BE2C (cell line): ENCODE results near the gene MRPL34.
"Not testable (repeated sequence)": the region's sequence is repeated elsewhere in the genome, so short reads cannot be mapped to it uniquely, and the experiment has no call there.

ENCODE experiments used
- DNase-seq: peaks from one replicate; pipeline ENCODE4 v3.0.0-alpha.2; 2020
- H3K27me3 ChIP-seq: fragments of 250-450 bp; sonication (Bioruptor Pico); 2 replicates; pipeline ENCODE4 v1.5.1; 2020; ENCODE audit warnings: mild to moderate bottlenecking
- H3K36me3 ChIP-seq: fragments of 250-450 bp; sonication (Bioruptor Pico); 2 replicates; pipeline ENCODE4 v1.5.1; 2020; ENCODE audit warnings: mild to moderate bottlenecking
- H3K4me1 ChIP-seq: fragments of 250-450 bp; sonication (Bioruptor Pico); 2 replicates; pipeline ENCODE4 v1.5.1; 2020
- H3K4me3 ChIP-seq: 2 replicates; pipeline ENCODE4 v1.5.1; 2011; ENCODE audit warnings: low read depth, low read length
- H3K9me3 ChIP-seq: fragments of 250-450 bp; sonication (Bioruptor Pico); 2 replicates; pipeline ENCODE4 v1.5.1; 2020
- TF ChIP-seq, protein P1 (sequence below): IDR thresholded peaks from 2 replicates; pipeline ENCODE4 v1.5.1; 2012; ENCODE audit warnings: mild to moderate bottlenecking, low read depth, low read length

The MRPL34 gene

DNA sequence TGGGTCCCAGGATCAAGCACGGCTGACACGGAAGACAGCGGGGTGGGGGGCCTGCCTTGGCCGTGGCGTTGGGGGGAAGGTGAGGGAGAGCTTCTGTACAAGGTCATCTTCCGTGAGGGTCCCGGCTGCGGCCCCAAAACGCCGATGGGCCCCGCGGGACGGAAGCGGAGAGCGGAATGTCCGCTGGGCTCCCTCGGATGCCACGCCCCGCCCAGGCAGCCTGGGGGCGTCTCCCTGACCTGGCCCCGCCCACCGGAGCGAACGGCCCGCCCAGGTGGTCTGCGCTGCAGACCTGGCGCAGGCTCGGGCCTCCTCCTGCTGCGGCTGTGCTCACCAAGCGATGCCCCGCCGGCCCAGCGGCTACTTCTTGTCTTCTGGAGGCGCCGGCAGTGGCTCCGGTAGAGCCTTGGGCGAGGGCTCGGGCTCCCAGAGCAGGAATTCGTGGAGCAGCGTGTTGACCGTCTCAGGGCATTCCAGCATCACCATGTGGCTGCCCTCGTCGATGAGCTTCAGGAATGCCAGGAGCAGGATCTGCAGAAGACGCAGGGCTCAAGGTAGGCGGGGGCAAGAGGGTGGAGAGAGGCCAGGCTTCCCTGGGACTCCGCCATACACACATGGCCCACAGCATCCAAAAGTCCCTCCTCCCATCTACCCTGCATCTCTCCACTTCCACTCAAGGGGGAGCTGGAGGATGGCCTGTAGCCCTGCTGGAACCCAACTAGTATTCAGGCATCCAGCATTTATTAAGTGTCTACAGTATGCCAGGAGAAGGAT, 13.2 kb upstream of the MRPL34 start:
- Histone ChIP-seq H3K4me3 (peak overlapping the region; percentile 63), H3K27me3 (no peaks in the 10 kb centered on the region), H3K36me3 (peaks cover 3% of the 10 kb centered on the region; the same call in 1 of the 2 replicates), H3K4me1 (peaks cover 7% of the 10 kb centered on the region), H3K9me3 (no peaks in the 10 kb centered on the region)
- peak; percentile 88 for DNase-seq
- TF ChIP-seq, protein P1, sequence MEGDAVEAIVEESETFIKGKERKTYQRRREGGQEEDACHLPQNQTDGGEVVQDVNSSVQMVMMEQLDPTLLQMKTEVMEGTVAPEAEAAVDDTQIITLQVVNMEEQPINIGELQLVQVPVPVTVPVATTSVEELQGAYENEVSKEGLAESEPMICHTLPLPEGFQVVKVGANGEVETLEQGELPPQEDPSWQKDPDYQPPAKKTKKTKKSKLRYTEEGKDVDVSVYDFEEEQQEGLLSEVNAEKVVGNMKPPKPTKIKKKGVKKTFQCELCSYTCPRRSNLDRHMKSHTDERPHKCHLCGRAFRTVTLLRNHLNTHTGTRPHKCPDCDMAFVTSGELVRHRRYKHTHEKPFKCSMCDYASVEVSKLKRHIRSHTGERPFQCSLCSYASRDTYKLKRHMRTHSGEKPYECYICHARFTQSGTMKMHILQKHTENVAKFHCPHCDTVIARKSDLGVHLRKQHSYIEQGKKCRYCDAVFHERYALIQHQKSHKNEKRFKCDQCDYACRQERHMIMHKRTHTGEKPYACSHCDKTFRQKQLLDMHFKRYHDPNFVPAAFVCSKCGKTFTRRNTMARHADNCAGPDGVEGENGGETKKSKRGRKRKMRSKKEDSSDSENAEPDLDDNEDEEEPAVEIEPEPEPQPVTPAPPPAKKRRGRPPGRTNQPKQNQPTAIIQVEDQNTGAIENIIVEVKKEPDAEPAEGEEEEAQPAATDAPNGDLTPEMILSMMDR, result peak; percentile 87

DNA sequence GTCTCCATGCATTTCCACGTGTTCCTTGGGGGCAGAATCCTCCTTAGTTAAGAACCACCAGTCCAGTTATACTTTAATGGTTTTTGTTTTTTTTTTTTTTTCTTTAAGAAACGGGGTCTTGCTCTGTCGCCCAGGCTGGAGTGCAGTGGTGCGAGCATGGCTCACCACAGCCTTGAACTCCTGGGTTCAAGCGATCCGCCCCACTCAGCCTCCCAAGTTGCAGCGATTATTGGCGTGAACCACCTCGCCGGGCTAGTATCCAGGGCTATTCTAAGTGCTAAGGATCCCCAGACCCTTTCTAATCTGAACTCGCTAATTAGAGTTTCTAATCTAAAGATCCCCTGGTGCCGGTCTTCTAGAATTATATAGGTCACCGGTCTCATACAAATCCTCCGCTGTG, 12.1 kb upstream of the MRPL34 start:
- DNase-seq, result no peak
- Histone ChIP-seq H3K36me3 (peaks cover 3% of the 10 kb centered on the region; the same call in 1 of the 2 replicates), H3K4me1 (peaks cover 7% of the 10 kb centered on the region), H3K9me3 (no peaks in the 10 kb centered on the region), H3K27me3 (no peaks in the 10 kb centered on the region), H3K4me3 (no peak overlapping the region)
- TF ChIP-seq, protein P1, result no peak

DNA sequence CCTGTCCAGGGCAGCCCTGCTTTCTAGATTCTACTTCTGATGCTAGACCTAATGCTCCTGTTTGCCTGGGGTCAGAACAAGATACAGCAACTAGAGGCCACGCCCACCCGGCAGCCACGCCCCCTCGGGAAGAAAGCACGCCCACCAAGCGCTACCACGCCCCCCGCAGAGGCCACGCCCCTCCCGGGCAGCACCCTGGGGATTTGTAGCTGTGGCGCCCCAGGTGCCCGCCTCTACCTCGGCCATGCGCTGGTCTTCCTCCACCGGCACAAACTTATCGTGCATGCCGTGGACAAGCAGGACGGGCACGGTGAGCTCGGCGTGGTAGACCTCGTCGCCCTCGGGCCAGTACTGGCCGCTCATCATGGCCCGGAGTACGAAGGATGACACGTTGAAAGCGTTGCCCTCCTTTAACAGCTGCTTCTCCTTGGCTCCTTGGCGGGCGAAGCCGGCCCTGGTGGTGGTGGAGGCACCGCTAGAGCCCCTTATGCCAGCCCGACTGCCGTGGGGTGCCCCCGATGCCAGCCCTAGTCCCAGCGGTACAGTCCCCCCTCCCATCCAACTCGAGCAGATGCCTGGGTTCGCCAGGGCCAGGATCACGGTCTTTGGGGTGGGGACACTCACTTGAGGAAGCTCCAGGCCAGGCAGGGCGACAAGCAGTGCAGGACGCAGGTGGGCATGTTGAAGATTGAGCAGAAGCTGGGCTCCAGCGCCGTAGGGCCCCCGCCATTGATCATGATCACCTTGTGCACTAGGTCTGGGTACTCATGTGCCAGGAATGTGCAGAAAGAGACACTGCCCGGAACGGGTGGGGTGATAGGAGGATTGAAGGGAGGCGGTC, 11.4 kb upstream of the MRPL34 start:
- no peak overlapping the region for H3K4me3 ChIP-seq
- H3K9me3 ChIP-seq, result no peaks in the 10 kb centered on the region
- H3K27me3 ChIP-seq, result no peaks in the 10 kb centered on the region
- peaks cover 7% of the 10 kb centered on the region for H3K4me1 ChIP-seq
- peak; percentile 87 for DNase-seq
- TF ChIP-seq, protein P1, result no peak
- H3K36me3 ChIP-seq, result peaks cover 3% of the 10 kb centered on the region; the same call in 1 of the 2 replicates

DNA sequence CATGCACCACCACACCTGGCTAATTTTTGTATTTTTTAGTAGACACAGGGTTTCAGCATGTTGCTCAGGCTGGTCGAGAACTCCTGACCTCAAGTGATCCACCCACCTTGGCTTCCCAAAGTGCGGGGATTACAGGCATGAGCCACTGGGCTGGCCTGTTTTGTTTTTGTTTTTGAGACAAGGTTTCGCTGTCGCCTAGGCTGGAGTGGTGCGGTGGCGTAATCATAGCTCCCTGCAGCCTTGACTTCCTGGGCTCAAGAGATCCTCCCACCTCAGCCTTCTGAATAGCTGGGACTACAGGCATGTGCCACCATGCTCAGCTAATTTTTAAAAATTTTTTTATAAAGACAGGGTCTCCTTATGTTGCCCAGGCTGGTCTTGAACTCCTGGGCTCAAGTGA, 10.1 kb upstream of the MRPL34 start:
- not testable (repeated sequence) for H3K4me1 ChIP-seq, H3K36me3 ChIP-seq, H3K4me3 ChIP-seq, H3K9me3 ChIP-seq, H3K27me3 ChIP-seq, DNase-seq

DNA sequence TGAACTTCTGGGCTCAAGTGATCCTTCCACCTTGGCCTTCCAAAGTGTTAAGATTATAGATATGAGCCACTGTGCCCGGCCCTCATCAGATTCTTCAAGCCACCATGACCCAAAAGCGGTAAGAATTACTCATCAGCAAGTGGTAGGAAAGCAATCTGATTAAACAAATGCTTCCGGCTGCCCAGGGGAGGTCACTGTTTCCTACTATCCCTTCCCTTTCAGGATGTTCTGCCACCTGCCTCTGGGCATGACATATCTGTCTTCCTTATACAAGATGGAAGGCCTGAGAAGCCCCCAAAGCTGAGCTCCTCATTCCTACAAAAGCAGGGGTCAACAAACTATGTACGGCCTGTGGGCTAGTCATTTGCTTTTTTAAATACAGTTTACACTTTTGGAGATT, 9.4 kb upstream of the MRPL34 start:
- no peak for DNase-seq
- H3K4me3 ChIP-seq, result no peak overlapping the region
- H3K27me3 ChIP-seq, result no peaks in the 10 kb centered on the region
- peaks cover 7% of the 10 kb centered on the region for H3K4me1 ChIP-seq
- peaks cover 3% of the 10 kb centered on the region; the same call in 1 of the 2 replicates for H3K36me3 ChIP-seq
- no peaks in the 10 kb centered on the region for H3K9me3 ChIP-seq
- TF ChIP-seq, protein P1, result 0 out of 2 replicates have a peak, but pooled peaks have one; percentile 3

DNA sequence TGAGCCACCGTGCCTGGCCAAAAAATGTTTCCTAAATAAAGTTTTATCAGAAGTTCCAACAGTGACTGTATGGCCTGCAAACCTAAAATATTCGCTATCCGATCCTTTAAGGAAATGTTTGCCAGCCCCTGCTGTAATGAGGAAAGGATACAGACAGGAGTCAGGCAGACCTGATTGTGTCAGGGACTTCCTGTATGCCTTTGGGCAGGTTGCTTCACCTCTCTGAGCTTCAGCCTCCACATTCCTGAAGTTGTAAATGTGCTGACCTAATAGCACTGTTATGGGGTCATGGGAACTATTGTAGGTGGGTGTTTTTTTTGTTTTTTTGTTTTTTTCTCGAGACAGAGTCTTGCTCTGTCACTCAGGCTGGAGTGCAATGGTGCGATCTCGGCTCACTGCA, 8.7 kb upstream of the MRPL34 start:
- Histone ChIP-seq H3K4me1 (peaks cover 7% of the 10 kb centered on the region), H3K4me3 (no peak overlapping the region)
- no peak for DNase-seq

More for the DNA sequence above, 8.7 kb upstream of the MRPL34 start:
- Histone ChIP-seq H3K27me3 (no peaks in the 10 kb centered on the region), H3K9me3 (no peaks in the 10 kb centered on the region), H3K36me3 (peaks cover 3% of the 10 kb centered on the region; the same call in 1 of the 2 replicates)
- TF ChIP-seq, protein P1, result no peak
